Measurements from ENCODE around the gene TEX53. TPM values are rescaled to one million over a fixed set of nuclear protein-coding genes. Genes with fewer than 3 reads are reported as not detected.

Gene TEX53
- total RNA-seq, 1 donor from 2014 or later = not detected

GRCh38 chr9:114678795-114679194, 21.2 kb upstream of the TEX53 start:
- no peak for DNase-seq

GRCh38 chr9:114678130-114678529, 20.5 kb upstream of the TEX53 start:
- no peak for DNase-seq

GRCh38 chr9:114677418-114677817, 19.8 kb upstream of the TEX53 start:
- peak; percentile 92 for DNase-seq

GRCh38 chr9:114676901-114677300, 19.3 kb upstream of the TEX53 start:
- DNase-seq = no peak

GRCh38 chr9:114674798-114675540, 17.4 kb upstream of the TEX53 start:
- no peak for DNase-seq

- DNase-seq = no peak
These were observed 16.6 kb upstream of the TEX53 start for GRCh38 chr9:114674076-114674797.

GRCh38 chr9:114671605-114672004, 14.0 kb upstream of the TEX53 start:
- DNase-seq = no peak

- DNase-seq = no peak
These were observed 12.4 kb upstream of the TEX53 start for GRCh38 chr9:114669961-114670360.

GRCh38 chr9:114668146-114668545, 10.5 kb upstream of the TEX53 start:
- DNase-seq = no peak

GRCh38 chr9:114666851-114667250, 9.2 kb upstream of the TEX53 start:
- no peak for DNase-seq

- DNase-seq = no peak
These were observed 8.8 kb upstream of the TEX53 start for GRCh38 chr9:114666401-114666800.

GRCh38 chr9:114664181-114664580, 6.6 kb upstream of the TEX53 start:
- DNase-seq = no peak

- peak; percentile 55 for DNase-seq
These were observed 4.7 kb upstream of the TEX53 start for GRCh38 chr9:114662081-114662989.

- no peak for DNase-seq
These were observed 1.3 kb downstream of the TEX53 start for GRCh38 chr9:114656301-114656700.

GRCh38 chr9:114655689-114656088, 1.9 kb downstream of the TEX53 start:
- no peak for DNase-seq

GRCh38 chr9:114653556-114654159, 3.9 kb downstream of the TEX53 start:
- DNase-seq = peak; percentile 87

GRCh38 chr9:114652776-114653555, 4.6 kb downstream of the TEX53 start:
- DNase-seq = no peak

GRCh38 chr9:114643896-114644295, 13.7 kb downstream of the TEX53 start:
- DNase-seq = no peak

GRCh38 chr9:114643001-114643400, 14.6 kb downstream of the TEX53 start:
- no peak for DNase-seq

- no peak for DNase-seq
These were observed 15.6 kb downstream of the TEX53 start for GRCh38 chr9:114641967-114642366.

- no peak for DNase-seq
These were observed 19.2 kb downstream of the TEX53 start for GRCh38 chr9:114638404-114638803.

GRCh38 chr9:114634387-114634786, 23.2 kb downstream of the TEX53 start:
- DNase-seq = no peak

Measured in tongue (tissue), 2 donors.